ENCODE data around the gene KRT12. TPM values are rescaled to one million over a fixed set of nuclear protein-coding genes. Genes with fewer than 3 reads are reported as not detected.
"Not testable (repeated sequence)": the region's sequence is repeated elsewhere in the genome, so short reads cannot be mapped to it uniquely, and the experiment has no call there.

Gene KRT12
- polyA plus RNA-seq, 1 donor from 2014 or later, result not detected

- H3K27me3 Mint-ChIP-seq, result peaks cover 20% of the 10 kb centered on the region
- no peaks in the 10 kb centered on the region for H3K9me3 Mint-ChIP-seq
- H3K4me3 Mint-ChIP-seq, result no peak overlapping the region
- no peaks in the 10 kb centered on the region for H3K4me1 Mint-ChIP-seq
- H3K27ac Mint-ChIP-seq, result no peak overlapping the region
- no peaks in the 10 kb centered on the region for H3K36me3 Mint-ChIP-seq
These were observed 2.2 kb downstream of the KRT12 start for GRCh38 chr17:40864661-40865390.

- no peaks in the 10 kb centered on the region for H3K36me3 Mint-ChIP-seq
- H3K27me3 Mint-ChIP-seq, result peaks cover 20% of the 10 kb centered on the region
- H3K4me3 Mint-ChIP-seq, result no peak overlapping the region
- H3K9me3 Mint-ChIP-seq, result no peaks in the 10 kb centered on the region
- H3K4me1 Mint-ChIP-seq, result no peaks in the 10 kb centered on the region
- H3K27ac Mint-ChIP-seq, result no peak overlapping the region
These were observed 3.9 kb downstream of the KRT12 start for GRCh38 chr17:40862985-40863733.

DNA sequence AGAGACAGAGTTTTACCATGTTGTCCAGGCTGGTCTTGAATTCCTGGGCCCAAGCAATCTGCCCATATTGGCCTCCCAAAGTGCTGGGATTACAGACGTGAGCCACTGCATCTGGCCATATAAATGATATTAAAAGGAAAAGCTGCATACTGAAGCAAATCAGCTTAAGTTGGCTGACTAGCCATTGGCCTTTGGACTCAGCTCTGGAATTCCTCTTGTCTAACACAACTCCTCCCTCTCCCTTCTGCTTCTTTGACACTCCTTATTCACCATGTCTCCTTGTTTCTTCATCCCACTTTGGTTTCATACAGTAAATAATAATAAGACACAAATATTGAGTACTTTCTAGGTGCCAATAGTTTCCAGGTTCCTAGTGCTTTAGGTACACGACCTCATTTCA, 7.5 kb downstream of the KRT12 start:
- no peaks in the 10 kb centered on the region for H3K9me3 Mint-ChIP-seq
- no peak overlapping the region for H3K4me3 Mint-ChIP-seq
- peaks cover 9% of the 10 kb centered on the region for H3K27me3 Mint-ChIP-seq
- H3K36me3 Mint-ChIP-seq, result no peaks in the 10 kb centered on the region
- no peak overlapping the region for H3K27ac Mint-ChIP-seq
- H3K4me1 Mint-ChIP-seq, result peaks cover 0 to 2% (median 2%) of the 10 kb centered on the region in 3 donors

- not testable (repeated sequence) for H3K9me3 Mint-ChIP-seq, H3K27ac Mint-ChIP-seq, H3K36me3 Mint-ChIP-seq, H3K4me1 Mint-ChIP-seq, H3K4me3 Mint-ChIP-seq
- H3K27me3 Mint-ChIP-seq, result peaks cover 12% of the 10 kb centered on the region
These were observed 8.4 kb downstream of the KRT12 start for GRCh38 chr17:40858667-40859066.

DNA sequence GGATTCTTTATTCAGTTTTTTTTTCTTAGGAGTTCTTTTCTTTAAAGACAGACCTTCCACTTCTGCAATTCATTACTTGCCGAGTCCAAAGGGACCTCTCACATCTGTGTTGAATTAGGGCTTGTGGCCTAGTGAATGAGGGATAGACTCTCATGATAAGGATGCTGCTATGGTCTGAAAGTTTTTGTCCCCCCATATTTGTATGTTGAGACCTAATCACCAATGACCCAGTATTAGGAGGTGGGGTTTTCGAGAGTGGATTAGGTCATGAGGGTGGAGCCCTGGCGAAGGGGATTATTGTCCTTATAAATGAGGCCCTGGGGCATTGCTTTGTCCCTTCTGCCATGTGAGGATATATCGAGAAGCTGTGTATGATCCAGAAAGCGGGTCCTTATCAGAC, 9.5 kb downstream of the KRT12 start:
- peaks cover 0 to 2% (median 2%) of the 10 kb centered on the region in 3 donors for H3K4me1 Mint-ChIP-seq
- no peaks in the 10 kb centered on the region for H3K9me3 Mint-ChIP-seq
- H3K27me3 Mint-ChIP-seq, result peaks cover 6% of the 10 kb centered on the region
- H3K27ac Mint-ChIP-seq, result no peak overlapping the region
- H3K4me3 Mint-ChIP-seq, result no peak overlapping the region
- H3K36me3 Mint-ChIP-seq, result no peaks in the 10 kb centered on the region

- no peak overlapping the region for H3K4me3 Mint-ChIP-seq
- peaks cover 7% of the 10 kb centered on the region for H3K27me3 Mint-ChIP-seq
- no peak overlapping the region for H3K27ac Mint-ChIP-seq
- H3K9me3 Mint-ChIP-seq, result no peaks in the 10 kb centered on the region
- peaks cover 0 to 2% (median 2%) of the 10 kb centered on the region in 3 donors for H3K4me1 Mint-ChIP-seq
- H3K36me3 Mint-ChIP-seq, result no peaks in the 10 kb centered on the region
These were observed 12.7 kb downstream of the KRT12 start for GRCh38 chr17:40854175-40854814.

DNA sequence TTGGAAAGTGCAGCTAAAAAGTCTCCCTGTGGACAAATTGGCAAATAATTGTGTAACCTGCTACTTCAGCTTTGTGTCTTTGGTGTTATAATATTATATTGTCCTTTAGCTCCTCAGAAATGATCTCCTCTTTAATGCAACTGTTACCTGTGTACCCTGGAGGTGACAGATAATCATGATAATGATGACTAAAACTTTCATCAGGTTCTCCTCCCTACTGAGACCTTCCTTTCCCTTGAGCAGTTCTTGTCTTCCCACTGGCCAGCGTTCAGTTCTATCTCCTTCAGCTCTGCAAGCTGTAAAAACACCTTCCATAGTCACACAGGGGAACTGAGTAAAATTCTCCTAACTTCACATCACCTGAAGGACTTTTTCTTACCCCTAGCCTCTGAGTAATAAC, 14.7 kb downstream of the KRT12 start:
- H3K27me3 Mint-ChIP-seq, result peaks cover 7% of the 10 kb centered on the region
- no peaks in the 10 kb centered on the region for H3K9me3 Mint-ChIP-seq
- no peak overlapping the region for H3K4me3 Mint-ChIP-seq
- H3K36me3 Mint-ChIP-seq, result no peaks in the 10 kb centered on the region
- H3K27ac Mint-ChIP-seq, result no peak overlapping the region
- H3K4me1 Mint-ChIP-seq, result peaks cover 0 to 2% (median 2%) of the 10 kb centered on the region in 3 donors

- H3K27me3 Mint-ChIP-seq, result peaks cover 13% of the 10 kb centered on the region
- H3K4me1 Mint-ChIP-seq, result no peaks in the 10 kb centered on the region
- H3K27ac Mint-ChIP-seq, result no peak overlapping the region
- no peaks in the 10 kb centered on the region for H3K36me3 Mint-ChIP-seq
- no peak overlapping the region for H3K4me3 Mint-ChIP-seq
- H3K9me3 Mint-ChIP-seq, result no peaks in the 10 kb centered on the region
These were observed 16.6 kb downstream of the KRT12 start for GRCh38 chr17:40850293-40850972.

DNA sequence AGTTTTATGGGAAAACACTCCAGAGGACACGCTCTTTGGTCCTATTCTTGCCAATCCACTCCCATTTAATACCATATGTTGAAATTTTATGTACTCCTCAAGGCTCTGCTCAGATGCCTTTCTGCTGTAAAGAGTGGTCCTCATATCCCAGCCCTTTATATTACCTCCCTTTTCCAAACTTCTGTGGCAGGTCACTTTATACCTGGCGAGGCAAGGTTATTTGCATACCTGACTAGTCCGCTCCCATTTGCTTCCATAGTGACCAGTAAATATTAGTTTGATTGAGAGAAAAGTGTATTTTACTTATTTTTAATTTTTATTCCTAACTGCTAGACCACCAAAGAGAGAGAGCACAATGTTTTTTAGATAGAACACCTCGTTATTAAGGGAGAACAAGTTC, 17.3 kb downstream of the KRT12 start:
- Mint-ChIP-seq H3K27me3 (peaks cover 17% of the 10 kb centered on the region), H3K4me3 (no peak overlapping the region), H3K27ac (no peak overlapping the region), H3K4me1 (no peaks in the 10 kb centered on the region), H3K36me3 (peaks cover under 1% of the 10 kb centered on the region), H3K9me3 (no peaks in the 10 kb centered on the region)

- H3K4me1 Mint-ChIP-seq, result no peaks in the 10 kb centered on the region
- peaks cover 14% of the 10 kb centered on the region for H3K27me3 Mint-ChIP-seq
- peaks cover 2% of the 10 kb centered on the region for H3K36me3 Mint-ChIP-seq
- H3K4me3 Mint-ChIP-seq, result no peak overlapping the region
- no peaks in the 10 kb centered on the region for H3K9me3 Mint-ChIP-seq
- no peak overlapping the region for H3K27ac Mint-ChIP-seq
These were observed 18.3 kb downstream of the KRT12 start for GRCh38 chr17:40848583-40849235.

DNA sequence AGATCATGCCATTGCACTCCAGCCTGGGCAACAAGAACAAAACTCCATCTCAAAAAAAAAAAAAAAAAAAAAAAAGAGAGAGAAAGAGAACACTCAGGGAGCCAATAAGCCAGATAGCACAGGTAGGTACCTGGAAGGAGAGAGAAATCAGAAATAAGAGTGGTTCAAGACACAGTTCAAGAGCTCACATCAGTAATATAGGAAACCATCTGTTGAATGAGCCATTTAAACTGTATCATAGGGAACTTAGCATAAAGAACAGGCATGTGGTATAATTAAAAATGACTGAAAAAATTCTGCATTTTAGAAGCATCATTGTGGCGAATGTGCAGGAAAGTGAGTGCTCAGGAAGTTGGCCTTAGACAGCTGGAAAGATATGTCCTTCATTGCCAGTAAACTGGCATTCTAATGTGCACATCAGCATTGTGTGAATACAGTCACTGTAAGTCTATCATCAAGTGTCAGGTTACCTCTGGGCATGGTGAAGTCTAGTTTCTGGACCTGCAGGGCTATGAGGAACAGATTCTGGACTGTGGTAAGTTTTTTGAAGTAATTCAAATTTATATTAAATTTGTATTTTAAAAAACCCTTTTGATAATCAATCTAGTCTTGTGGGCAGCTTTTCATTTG, 20.4 kb downstream of the KRT12 start:
- Mint-ChIP-seq H3K9me3 (no peaks in the 10 kb centered on the region), H3K27me3 (peaks cover 23% of the 10 kb centered on the region), H3K36me3 (peaks cover 2% of the 10 kb centered on the region), H3K4me3 (no peak overlapping the region), H3K27ac (no peak overlapping the region), H3K4me1 (peaks cover 0 to 7% (median 4%) of the 10 kb centered on the region in 3 donors)

DNA sequence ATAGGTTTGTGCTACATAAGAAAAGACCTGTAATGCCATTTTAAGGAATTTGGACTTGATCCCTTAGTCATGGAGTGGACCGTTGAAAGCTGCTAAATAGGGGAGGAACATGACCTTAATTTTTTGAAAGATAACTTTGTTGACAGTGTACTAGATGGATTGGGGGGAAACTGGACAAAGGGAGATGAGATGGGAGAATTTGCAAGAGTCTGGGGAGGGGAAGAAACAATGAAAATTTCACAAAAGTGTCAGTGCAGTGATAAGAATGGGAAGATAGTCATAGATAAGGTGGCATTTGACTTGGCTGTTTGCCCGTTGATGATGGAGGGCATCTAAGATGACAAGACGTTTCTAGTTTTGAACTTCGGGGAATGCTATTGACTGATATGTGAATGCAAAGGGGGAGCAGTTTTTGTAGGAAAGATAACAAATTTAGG, 22.3 kb downstream of the KRT12 start:
- Mint-ChIP-seq H3K4me1 (peaks cover 0 to 7% (median 4%) of the 10 kb centered on the region in 3 donors), H3K36me3 (peaks cover 2% of the 10 kb centered on the region), H3K4me3 (no peak overlapping the region), H3K9me3 (no peaks in the 10 kb centered on the region), H3K27me3 (peaks cover 22% of the 10 kb centered on the region), H3K27ac (no peak overlapping the region)

- Mint-ChIP-seq H3K4me1 (peaks cover 0 to 7% (median 4%) of the 10 kb centered on the region in 3 donors), H3K4me3 (no peak overlapping the region), H3K27me3 (peaks cover 22% of the 10 kb centered on the region)
These were observed 23.8 kb downstream of the KRT12 start for GRCh38 chr17:40843242-40843641.

GRCh38 chr17:40841246-40841645, 25.8 kb downstream of the KRT12 start:
- Mint-ChIP-seq H3K9me3 (no peaks in the 10 kb centered on the region), H3K27me3 (peaks cover 22% of the 10 kb centered on the region), H3K36me3 (peaks cover 2% of the 10 kb centered on the region), H3K4me1 (peaks cover 0 to 7% (median 4%) of the 10 kb centered on the region in 3 donors), H3K27ac (no peak overlapping the region), H3K4me3 (no peak overlapping the region)

More at GRCh38 chr17:40843242-40843641, 23.8 kb downstream of the KRT12 start:
- Mint-ChIP-seq H3K9me3 (no peaks in the 10 kb centered on the region), H3K27ac (no peak overlapping the region), H3K36me3 (peaks cover 2% of the 10 kb centered on the region)

Data from IgD-negative memory B cell (primary cell).